LHCN-M2 (cell line): Measurements from ENCODE around the gene VPS26B. TPM values are rescaled to one million over a fixed set of nuclear protein-coding genes. Genes with fewer than 3 reads are reported as not detected.
"Not testable (repeated sequence)": the region's sequence is repeated elsewhere in the genome, so short reads cannot be mapped to it uniquely, and the experiment has no call there.

Experiments
- DNase-seq: peaks from one replicate; pipeline ENCODE4 v3.0.0-alpha.2; 2012; ENCODE audit warnings: low read depth
- total RNA-seq: library from RNA; depleted of rRNA; stranded (reverse); fragments of >200 nt; gene quantifications from 2 replicates; pipeline ENCODE4 v1.2.3, GENCODE V29; 2014; rRNA removed

The VPS26B gene
- total RNA-seq, 1 experiment from 2014 or later, result 39.6 TPM

GRCh38 chr11:134281635-134282034 is 57.2 kb downstream of the VPS26B start:
- not testable (repeated sequence) for DNase-seq

GRCh38 chr11:134282121-134283045 is 57.9 kb downstream of the VPS26B start:
- DNase-seq, result no peak

GRCh38 chr11:134283461-134284230 is 59.2 kb downstream of the VPS26B start:
- DNase-seq, result no peak

GRCh38 chr11:134284349-134284748 is 59.9 kb downstream of the VPS26B start:
- not testable (repeated sequence) for DNase-seq

GRCh38 chr11:134287561-134287960 is 63.1 kb downstream of the VPS26B start:
- no peak for DNase-seq

GRCh38 chr11:134288486-134288885 is 64.0 kb downstream of the VPS26B start:
- DNase-seq, result no peak

GRCh38 chr11:134289167-134289566 is 64.7 kb downstream of the VPS26B start:
- no peak for DNase-seq

GRCh38 chr11:134289789-134290188 is 65.3 kb downstream of the VPS26B start:
- DNase-seq, result no peak

GRCh38 chr11:134290646-134291045 is 66.2 kb downstream of the VPS26B start:
- DNase-seq, result no peak

GRCh38 chr11:134291196-134291595 is 66.7 kb downstream of the VPS26B start:
- no peak for DNase-seq

- no peak for DNase-seq
These were observed 68.2 kb downstream of the VPS26B start for GRCh38 chr11:134292661-134293060.

- DNase-seq, result no peak
These were observed 68.9 kb downstream of the VPS26B start for GRCh38 chr11:134293119-134294113.

GRCh38 chr11:134294664-134295063 is 70.2 kb downstream of the VPS26B start:
- DNase-seq, result no peak

Other genes with a start within 250 kb of the VPS26B start
- 116 and 152 TPM in 2 replicates for gene JAM3, start 155.6 kb upstream of the VPS26B start, total RNA-seq
- gene NCAPD3, start 704 bp upstream of the VPS26B start, total RNA-seq, result 30.6 and 38.9 TPM in 2 replicates
- gene THYN1, start 28.7 kb downstream of the VPS26B start, total RNA-seq, result 48.4 and 52.4 TPM in 2 replicates
- gene ACAD8, start 28.9 kb downstream of the VPS26B start, total RNA-seq, result 23.4 and 25.2 TPM in 2 replicates
- gene GLB1L3, start 51.7 kb downstream of the VPS26B start, total RNA-seq, result not detected in 2 replicates
- gene GLB1L2, start 107.3 kb downstream of the VPS26B start, total RNA-seq, result not detected in 2 replicates
- not detected in 2 replicates for gene B3GAT1, start 187.6 kb downstream of the VPS26B start, total RNA-seq